Naive thymus-derived CD4-positive, alpha-beta T cell (primary cell): Measurements from ENCODE around the gene L1CAM. TPM values are rescaled to one million over a fixed set of nuclear protein-coding genes. Genes with fewer than 3 reads are reported as not detected.

Source experiments
- ATAC-seq: fragments of 150-1000 bp; cut with Tn5 transposase; 2 replicates; pipeline ENCODE4 v1.10.0; 2021; ENCODE audit warnings: mild to moderate bottlenecking, moderate library complexity
- CTCF ChIA-PET: fragments of 350-600 bp; sonication (Branson Sonifier 250); formaldehyde crosslinking; loops from one replicate; lab custom pipeline; 2021; ENCODE audit warnings: antibody characterized with exemption; lab: Charles Lee
- POLR2A ChIA-PET: fragments of 350-600 bp; sonication (Branson Sonifier 250); formaldehyde crosslinking; loops from one replicate; lab custom pipeline; 2021; ENCODE audit warnings: antibody characterized with exemption, inconsistent platforms; lab: Charles Lee
- DNase-seq, 9 donors: peaks; one replicate each; pipeline versions ENCODE4 v3.0.0 to v3.0.0-alpha.2; 2020 to 2022; ENCODE audit warnings: mixed read lengths in 1 of 9
- H3K27ac ChIP-seq: one replicate; pipeline ENCODE4 v1.7.0; 2013; ENCODE audit warnings: mild to moderate bottlenecking, low read depth, low read length, moderate library complexity
- H3K27me3 ChIP-seq, 2 donors: one replicate each; pipeline ENCODE4 v1.7.0; 2013; ENCODE audit warnings: low read length in 2 of 2, mild to moderate bottlenecking in 2 of 2, moderate library complexity in 2 of 2; ENCODE audit not compliant: control insufficient read depth in 2 of 2, insufficient read depth in 2 of 2
- H3K36me3 ChIP-seq, 3 experiments: 1 replicate in 2 of 3; 2 replicates in 1 of 3; pipeline ENCODE4 v1.7.0; 2013; ENCODE audit warnings: low read length in 3 of 3, mild to moderate bottlenecking in 3 of 3, moderate library complexity in 1 of 3; ENCODE audit not compliant: insufficient read depth in 3 of 3, control insufficient read depth in 2 of 3
- H3K4me1 ChIP-seq, 2 donors: one replicate each; pipeline ENCODE4 v1.7.0; 2013; ENCODE audit warnings: low read length in 2 of 2, mild to moderate bottlenecking in 2 of 2, moderate library complexity in 1 of 2; ENCODE audit not compliant: control insufficient read depth in 2 of 2, insufficient read depth in 2 of 2
- H3K4me3 ChIP-seq: 2 replicates; pipeline ENCODE4 v1.7.0; 2013; ENCODE audit warnings: mild to moderate bottlenecking, low read length
- H3K9me3 ChIP-seq, 3 experiments: 1 replicate in 2 of 3; 2 replicates in 1 of 3; pipeline ENCODE4 v1.7.0; 2013; ENCODE audit warnings: low read length in 3 of 3; ENCODE audit not compliant: control insufficient read depth in 2 of 3
- H3K27ac Mint-ChIP-seq, 9 donors: one replicate each; pipeline ENCODE4 v1.8.0; 2020 to 2022; ENCODE audit warnings: mixed read lengths in 9 of 9, mild to moderate bottlenecking in 8 of 9, moderate library complexity in 5 of 9, inconsistent platforms in 2 of 9
- H3K27me3 Mint-ChIP-seq, 5 donors: one replicate each; pipeline ENCODE4 v1.8.0; 2021 to 2022; ENCODE audit warnings: mixed read lengths in 5 of 5, mild to moderate bottlenecking in 1 of 5
- H3K36me3 Mint-ChIP-seq, 5 donors: one replicate each; pipeline ENCODE4 v1.8.0; 2020 to 2022; ENCODE audit warnings: mixed read lengths in 5 of 5, mild to moderate bottlenecking in 3 of 5, inconsistent platforms in 1 of 5
- H3K4me1 Mint-ChIP-seq, 7 donors: one replicate each; pipeline ENCODE4 v1.8.0; 2020 to 2022; ENCODE audit warnings: mixed read lengths in 7 of 7, mild to moderate bottlenecking in 3 of 7, inconsistent platforms in 1 of 7
- H3K4me3 Mint-ChIP-seq, 10 donors: one replicate each; pipeline ENCODE4 v1.8.0; 2020 to 2022; ENCODE audit warnings: mild to moderate bottlenecking in 10 of 10, mixed read lengths in 10 of 10, moderate library complexity in 6 of 10, inconsistent platforms in 2 of 10
- H3K9me3 Mint-ChIP-seq, 11 donors: one replicate each; pipeline ENCODE4 v1.8.0; 2020 to 2022; ENCODE audit warnings: mixed read lengths in 11 of 11, mild to moderate bottlenecking in 4 of 11, inconsistent platforms in 1 of 11, moderate library complexity in 1 of 11
- intact Hi-C, 2 donors: fragments of 100-400 bp; cut with micrococcal nuclease; formaldehyde crosslinking; loops; one replicate each; pipeline ENCODE4 v1.15.1; 2023
- polyA plus RNA-seq, 2 donors: library from polyadenylated mRNA; unstranded; fragments of 300-500 nt; fragmentation: Illumina TruSeq; gene quantifications; one replicate each; pipeline ENCODE4 v1.2.3, GENCODE V29; 2021
- total RNA-seq, 6 experiments: library from RNA in 5 of 6; stranded (reverse) in 5 of 6; gene quantifications; 1 replicate in 5 of 6; 2 replicates in 1 of 6; pipeline ENCODE4 v1.2.3 and lab custom pipeline; 2021 to 2026

L1CAM gene
- total and polyA plus RNA-seq, 7 experiments from 2014 or later, result 0.16 to 9.2 (median 1.1) TPM; not detected in 2

GRCh38 chrX:153889123-153889522 lies 3.1 kb upstream of the L1CAM start:
- H3K36me3 Mint-ChIP-seq, result no peaks in the 10 kb centered on the region
- no peaks in the 10 kb centered on the region for H3K9me3 Mint-ChIP-seq
- peaks cover 0 to 11% of the 10 kb centered on the region in 2 donors for H3K4me1 ChIP-seq
- POLR2A ChIA-PET, result no interaction called here
- intact Hi-C loops, result no loop called here
- ATAC-seq (no peak), DNase-seq (no peak)
- H3K4me1 Mint-ChIP-seq, result peaks cover 0 to 10% (median 3%) of the 10 kb centered on the region in 7 donors
- H3K9me3 ChIP-seq, result no peaks in the 10 kb centered on the region
- no peak overlapping the region for H3K27ac Mint-ChIP-seq
- H3K4me3 ChIP-seq, result no peak overlapping the region
- no peak overlapping the region for H3K4me3 Mint-ChIP-seq
- H3K36me3 ChIP-seq, result no peaks in the 10 kb centered on the region
- peaks cover 0 to 53% (median 8%) of the 10 kb centered on the region in 5 donors for H3K27me3 Mint-ChIP-seq
- no peaks in the 10 kb centered on the region for H3K27me3 ChIP-seq
- H3K27ac ChIP-seq, result no peak overlapping the region
- CTCF ChIA-PET, result no interaction called here

- POLR2A ChIA-PET, result no interaction called here
- intact Hi-C loops, result no loop called here
- CTCF ChIA-PET, result no interaction called here
Measured at GRCh38 chrX:153888344-153888743, 2.4 kb upstream of the L1CAM start.

GRCh38 chrX:153887385-153887784 lies 1.4 kb upstream of the L1CAM start:
- ChIA-PET POLR2A (no interaction called here), CTCF (no interaction called here)
- no peak for DNase-seq
- Mint-ChIP-seq H3K36me3 (no peaks in the 10 kb centered on the region), H3K9me3 (no peaks in the 10 kb centered on the region), H3K4me3 (peak overlapping the region in 3 of 10 donors; percentile 42 to 56 (median 49)), H3K4me1 (peaks cover 0 to 10% (median 3%) of the 10 kb centered on the region in 7 donors), H3K27me3 (peaks cover 0 to 45% (median 9%) of the 10 kb centered on the region in 5 donors), H3K27ac (no peak overlapping the region)
- Histone ChIP-seq H3K9me3 (no peaks in the 10 kb centered on the region), H3K27ac (no peak overlapping the region), H3K27me3 (peaks cover 0 to 3% of the 10 kb centered on the region in 2 donors), H3K36me3 (no peaks in the 10 kb centered on the region), H3K4me3 (no peak overlapping the region), H3K4me1 (peaks cover 0 to 11% of the 10 kb centered on the region in 2 donors)
- intact Hi-C loops, result no loop called here
- ATAC-seq, result no peak

More at GRCh38 chrX:153888344-153888743, 2.4 kb upstream of the L1CAM start:
- Mint-ChIP-seq H3K27me3 (peaks cover 0 to 50% (median 8%) of the 10 kb centered on the region in 5 donors), H3K9me3 (no peaks in the 10 kb centered on the region), H3K36me3 (no peaks in the 10 kb centered on the region), H3K27ac (no peak overlapping the region), H3K4me1 (peaks cover 0 to 10% (median 3%) of the 10 kb centered on the region in 7 donors), H3K4me3 (peak overlapping the region in 1 of 10 donors; percentile 11)
- H3K4me3 ChIP-seq, result no peak overlapping the region
- no peaks in the 10 kb centered on the region for H3K9me3 ChIP-seq
- DNase-seq (no peak), ATAC-seq (no peak)
- H3K36me3 ChIP-seq, result no peaks in the 10 kb centered on the region
- peaks cover 0 to 11% of the 10 kb centered on the region in 2 donors for H3K4me1 ChIP-seq
- peaks cover 0 to 3% of the 10 kb centered on the region in 2 donors for H3K27me3 ChIP-seq
- no peak overlapping the region for H3K27ac ChIP-seq

DNA sequence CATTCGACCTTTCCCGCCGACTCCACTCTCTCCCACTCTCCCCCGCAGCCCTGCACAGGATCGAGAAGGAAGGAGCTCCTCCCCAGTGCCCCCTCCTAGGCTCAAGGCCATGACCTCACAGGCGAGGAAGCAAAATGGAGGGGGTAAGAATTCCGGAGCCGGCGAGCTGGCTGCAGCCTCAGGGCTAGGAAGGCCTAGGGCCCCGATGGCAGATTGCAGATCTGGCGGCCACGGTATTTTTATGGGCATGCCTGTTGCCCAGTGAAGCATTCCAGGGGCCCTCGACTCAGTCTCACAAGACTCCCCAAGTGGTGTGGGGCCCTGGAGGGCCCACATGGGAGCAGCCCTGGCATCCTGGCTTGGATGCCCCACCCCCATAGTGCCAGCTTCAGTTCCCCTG lies 942 bp upstream of the L1CAM start:
- peaks cover 0 to 43% (median 12%) of the 10 kb centered on the region in 5 donors for H3K27me3 Mint-ChIP-seq
- peaks cover 0 to 10% (median 5%) of the 10 kb centered on the region in 7 donors for H3K4me1 Mint-ChIP-seq
- Histone ChIP-seq H3K4me3 (no peak overlapping the region), H3K4me1 (peaks cover 0 to 11% of the 10 kb centered on the region in 2 donors), H3K27ac (no peak overlapping the region), H3K27me3 (peaks cover 0 to 3% of the 10 kb centered on the region in 2 donors), H3K9me3 (no peaks in the 10 kb centered on the region), H3K36me3 (no peaks in the 10 kb centered on the region)
- intact Hi-C loops, result no loop called here
- H3K4me3 Mint-ChIP-seq, result peak overlapping the region in 3 of 10 donors; percentile 27 to 72 (median 57)
- DNase-seq (no peak), ATAC-seq (no peak)
- POLR2A ChIA-PET, result no interaction called here
- H3K36me3 Mint-ChIP-seq, result no peaks in the 10 kb centered on the region
- no peaks in the 10 kb centered on the region for H3K9me3 Mint-ChIP-seq
- CTCF ChIA-PET, result no interaction called here
- H3K27ac Mint-ChIP-seq, result no peak overlapping the region

DNA sequence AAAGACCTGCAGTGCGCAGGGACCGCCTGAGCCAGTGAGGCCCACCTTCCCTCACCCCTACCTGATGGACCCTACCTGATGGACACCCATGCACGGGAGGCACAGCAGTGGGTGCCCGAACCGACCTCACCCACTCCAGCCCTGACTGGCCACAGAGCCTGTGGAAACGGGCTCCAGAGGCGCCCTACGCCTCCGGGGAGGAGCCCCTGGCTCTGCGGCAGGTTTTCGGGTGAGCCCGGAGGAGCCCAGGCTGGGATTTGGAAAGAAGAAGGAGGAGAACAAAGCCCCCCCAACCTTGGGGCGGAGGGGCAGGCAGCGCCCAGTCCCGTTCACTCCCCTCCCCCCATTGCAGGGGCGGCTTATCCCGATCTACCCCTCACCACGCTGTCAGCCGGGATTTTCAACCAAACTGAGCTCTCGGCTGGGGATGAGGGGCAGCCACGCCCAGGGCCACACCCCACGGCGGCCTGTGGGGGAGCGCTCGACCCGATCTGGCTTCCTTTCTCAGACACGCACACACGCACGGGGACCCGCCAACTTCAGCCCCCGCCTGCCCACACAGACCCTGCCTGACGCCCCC lies 675 bp downstream of the L1CAM start:
- Mint-ChIP-seq H3K36me3 (no peaks in the 10 kb centered on the region), H3K27ac (no peak overlapping the region), H3K27me3 (peaks cover 0 to 43% (median 12%) of the 10 kb centered on the region in 5 donors), H3K4me1 (peaks cover 0 to 10% (median 5%) of the 10 kb centered on the region in 7 donors), H3K9me3 (no peaks in the 10 kb centered on the region), H3K4me3 (peak overlapping the region in 8 of 10 donors; percentile 21 to 60 (median 47))
- no peak for ATAC-seq
- CTCF ChIA-PET, result interaction anchor here (0.5 kb wide), 1 partner anchor 38 kb away, joined by 5 read pairs; no protein-coding TSS in a partner anchor
- peaks cover 0 to 11% of the 10 kb centered on the region in 2 donors for H3K4me1 ChIP-seq
- H3K27me3 ChIP-seq, result peaks cover 0 to 3% of the 10 kb centered on the region in 2 donors
- H3K9me3 ChIP-seq, result no peaks in the 10 kb centered on the region
- no peak overlapping the region for H3K4me3 ChIP-seq
- POLR2A ChIA-PET, result no interaction called here
- no peak overlapping the region for H3K27ac ChIP-seq
- H3K36me3 ChIP-seq, result no peaks in the 10 kb centered on the region
- intact Hi-C loops, result no loop called here
- no peak for DNase-seq

- CTCF ChIA-PET, result interaction anchor here (0.5 kb wide), 1 partner anchor 37 kb away, joined by 5 read pairs; no protein-coding TSS in a partner anchor
- no peak overlapping the region for H3K4me3 ChIP-seq
- POLR2A ChIA-PET, result no interaction called here
- H3K36me3 ChIP-seq, result no peaks in the 10 kb centered on the region
- no peaks in the 10 kb centered on the region for H3K9me3 ChIP-seq
- H3K27me3 Mint-ChIP-seq, result peaks cover 0 to 37% (median 12%) of the 10 kb centered on the region in 5 donors
- H3K4me1 ChIP-seq, result peaks cover 0 to 11% of the 10 kb centered on the region in 2 donors
- no peak overlapping the region for H3K27ac ChIP-seq
- H3K4me1 Mint-ChIP-seq, result peaks cover 0 to 10% (median 5%) of the 10 kb centered on the region in 7 donors
- peak; percentile 32 for ATAC-seq
- no peaks in the 10 kb centered on the region for H3K36me3 Mint-ChIP-seq
- peaks cover 0 to 3% of the 10 kb centered on the region in 2 donors for H3K27me3 ChIP-seq
- H3K4me3 Mint-ChIP-seq, result peak overlapping the region in 6 of 10 donors; percentile 11 to 55 (median 36)
- intact Hi-C loops, result no loop called here
- no peaks in the 10 kb centered on the region for H3K9me3 Mint-ChIP-seq
- H3K27ac Mint-ChIP-seq, result no peak overlapping the region
- no peak for DNase-seq
Measured at GRCh38 chrX:153884590-153884989, 1.4 kb downstream of the L1CAM start.
